ENCODE measurements around the gene DUSP23. TPM values are rescaled to one million over a fixed set of nuclear protein-coding genes. Genes with fewer than 3 reads are reported as not detected.

DUSP23 gene
- total RNA-seq, 1 experiment from 2014 or later = 34.5 TPM

GRCh38 chr1:159786465-159786864, 5.7 kb downstream of the DUSP23 start:
- no peak for DNase-seq (ENCODE audit: low read depth)

GRCh38 chr1:159786966-159787365, 6.2 kb downstream of the DUSP23 start:
- no peak for DNase-seq (ENCODE audit: low read depth)

- peak; percentile 15 for DNase-seq (ENCODE audit: low read depth)
These were observed 9.6 kb downstream of the DUSP23 start for GRCh38 chr1:159790237-159790917.

- no peak for DNase-seq (ENCODE audit: low read depth)
These were observed 10.3 kb downstream of the DUSP23 start for GRCh38 chr1:159791031-159791430.

GRCh38 chr1:159791461-159791860, 10.7 kb downstream of the DUSP23 start:
- no peak for DNase-seq (ENCODE audit: low read depth)

GRCh38 chr1:159795534-159795933, 14.8 kb downstream of the DUSP23 start:
- peak; percentile 38 for DNase-seq (ENCODE audit: low read depth)

- DNase-seq (ENCODE audit: low read depth) = peak; percentile 90
These were observed 18.1 kb downstream of the DUSP23 start for GRCh38 chr1:159798893-159799292.

- no peak for DNase-seq (ENCODE audit: low read depth)
These were observed 18.8 kb downstream of the DUSP23 start for GRCh38 chr1:159799446-159799985.

GRCh38 chr1:159800177-159800930, 19.6 kb downstream of the DUSP23 start:
- DNase-seq (ENCODE audit: low read depth) = peak; percentile 14

- DNase-seq (ENCODE audit: low read depth) = no peak
These were observed 21.3 kb downstream of the DUSP23 start, which contains the start of gene FCRL6 for GRCh38 chr1:159802111-159802510. Gene FCRL6, plus strand, starts transcription at chr1:159802360. Its CDS starts 65 bp downstream, at chr1:159802425.

- no peak for DNase-seq (ENCODE audit: low read depth)
These were observed 23.4 kb downstream of the DUSP23 start for GRCh38 chr1:159803956-159804689.

- DNase-seq (ENCODE audit: low read depth) = peak; percentile 56
These were observed 24.2 kb downstream of the DUSP23 start for GRCh38 chr1:159804924-159805323.

- DNase-seq (ENCODE audit: low read depth) = no peak
These were observed 35.2 kb downstream of the DUSP23 start for GRCh38 chr1:159815926-159816325.

GRCh38 chr1:159817276-159818041, 36.7 kb downstream of the DUSP23 start:
- peak; percentile 71 for DNase-seq (ENCODE audit: low read depth)

GRCh38 chr1:159821171-159821867, 40.6 kb downstream of the DUSP23 start:
- no peak for DNase-seq (ENCODE audit: low read depth)

GRCh38 chr1:159823406-159823805, 42.6 kb downstream of the DUSP23 start:
- DNase-seq (ENCODE audit: low read depth) = peak; percentile 11

GRCh38 chr1:159825564-159825963, 44.8 kb downstream of the DUSP23 start:
- DNase-seq (ENCODE audit: low read depth) = peak; percentile 67

GRCh38 chr1:159826441-159827101, 45.8 kb downstream of the DUSP23 start, which contains the start of gene SLAMF8:
Gene SLAMF8, plus strand, starts transcription at chr1:159826873. Its CDS starts 26 bp downstream, at chr1:159826899.
- peak; percentile 71 for DNase-seq (ENCODE audit: low read depth)

GRCh38 chr1:159827102-159827490, 46.3 kb downstream of the DUSP23 start:
- no peak for DNase-seq (ENCODE audit: low read depth)

GRCh38 chr1:159827549-159827948, 46.8 kb downstream of the DUSP23 start:
- no peak for DNase-seq (ENCODE audit: low read depth)

All from RPMI7951 (cell line).